ENCODE data around the gene SLK.

GRCh38 chr10:103926722-103927319 is 40.1 kb upstream of the SLK start:
- TF ChIP-seq CHD2 (IDR thresholded peaks at IDR 0.05; ENCODE audit: low read length, partially characterized antibody) (no peak), JUND (IDR thresholded peaks at IDR 0.05) (no peak), USF2 (IDR thresholded peaks at IDR 0.05; ENCODE audit: borderline replicate concordance, low read depth, low read length) (no peak), EP300 (IDR thresholded peaks at IDR 0.05; ENCODE audit: borderline replicate concordance in 1 of 2, low read depth in 1 of 2, low read length in 1 of 2) (no peak), CTCF (IDR thresholded peaks at IDR 0.05) (no peak; the same call in 1 of the 2 replicates), FOXM1 (IDR thresholded peaks at IDR 0.05; ENCODE audit: low read depth) (no peak), TCF12 (IDR thresholded peaks at IDR 0.05) (no peak), SIN3A (IDR thresholded peaks at IDR 0.05; ENCODE audit: borderline replicate concordance, low read depth, low read length) (no peak)
